Thyroid gland (tissue), 4 donors: ENCODE measurements around the gene ZCCHC24.

Experiments used
- CTCF ChIP-seq, 6 experiments: fragments of 200-600 bp in 3 of 6; fragments of 450-650 bp in 3 of 6; sonication (generic) in 3 of 6; IDR thresholded peaks; one replicate each; pipeline ENCODE4 v1.5.1; 2016 to 2019; ENCODE audit warnings: antibody characterized with exemption in 6 of 6, mild to moderate bottlenecking in 2 of 6, inconsistent platforms in 1 of 6, moderate library complexity in 1 of 6
- POLR2A ChIP-seq, 2 donors: fragments of 450-650 bp; IDR thresholded peaks; one replicate each; pipeline ENCODE4 v1.6.1; 2017; ENCODE audit warnings: antibody characterized with exemption in 2 of 2, mild to moderate bottlenecking in 2 of 2, moderate library complexity in 1 of 2

- no peak for TF ChIP-seq CTCF (IDR thresholded peaks at IDR 0.05)
- TF ChIP-seq POLR2A (IDR thresholded peaks at IDR 0.05), result no peak
These were observed 4.0 kb downstream of the ZCCHC24 start for GRCh38 chr10:79441433-79441832.
